H9 (cell line): ENCODE data around the gene SORBS1. TPM values are rescaled to one million over a fixed set of nuclear protein-coding genes. Genes with fewer than 3 reads are reported as not detected.

Experiments
- DNase-seq: peaks from one replicate; pipeline ENCODE4 v3.0.0-alpha.2; 2017
- H2AFZ ChIP-seq: one replicate; pipeline ENCODE4 v1.6.1; 2013; ENCODE audit warnings: mild to moderate bottlenecking, low read length, control low read depth, moderate library complexity
- H2AK5ac ChIP-seq: 2 replicates; pipeline ENCODE4 v1.6.1; 2013; ENCODE audit warnings: low read length, control low read depth, mixed read lengths; ENCODE audit not compliant: insufficient read length
- H2BK120ac ChIP-seq: one replicate; pipeline ENCODE4 v1.6.1; 2013; ENCODE audit warnings: low read depth, mild to moderate bottlenecking, low read length, control low read depth, inconsistent platforms; ENCODE audit not compliant: poor library complexity, severe bottlenecking
- H2BK12ac ChIP-seq: 2 replicates; pipeline ENCODE4 v1.6.1; 2013; ENCODE audit warnings: low read length, control low read depth, mixed read lengths, low read depth; ENCODE audit not compliant: insufficient read length
- H2BK15ac ChIP-seq: 2 replicates; pipeline ENCODE4 v1.6.1; 2013; ENCODE audit warnings: low read depth, low read length, control low read depth
- H2BK20ac ChIP-seq: one replicate; pipeline ENCODE4 v1.6.1; 2013; ENCODE audit warnings: low read depth, mild to moderate bottlenecking, low read length, control low read depth, inconsistent platforms; ENCODE audit not compliant: poor library complexity, severe bottlenecking
- H2BK5ac ChIP-seq: 2 replicates; pipeline ENCODE4 v1.6.1; 2013; ENCODE audit warnings: low read length, control low read depth, mixed read lengths; ENCODE audit not compliant: insufficient read length
- H3K14ac ChIP-seq: 2 replicates; pipeline ENCODE4 v1.6.1; 2013; ENCODE audit warnings: low read length, control low read depth; ENCODE audit not compliant: insufficient read depth
- H3K18ac ChIP-seq: 2 replicates; pipeline ENCODE4 v1.6.1; 2013; ENCODE audit warnings: low read depth, mild to moderate bottlenecking, mixed read lengths, low read length, control low read depth; ENCODE audit not compliant: insufficient read length
- H3K23ac ChIP-seq: 2 replicates; pipeline ENCODE4 v1.6.1; 2013; ENCODE audit warnings: low read length, control low read depth, mixed read lengths, low read depth; ENCODE audit not compliant: insufficient read length
- H3K23me2 ChIP-seq: 2 replicates; pipeline ENCODE4 v1.6.1; 2013; ENCODE audit warnings: low read depth, mild to moderate bottlenecking, mixed read lengths, low read length, control low read depth; ENCODE audit not compliant: insufficient read length, poor library complexity, severe bottlenecking
- H3K27ac ChIP-seq: 2 replicates; pipeline ENCODE4 v1.5.1; 2013; ENCODE audit warnings: low read length, control low read depth, mixed read lengths, low read depth; ENCODE audit not compliant: insufficient read length
- H3K27me3 ChIP-seq: 2 replicates; pipeline ENCODE4 v1.6.1; 2013; ENCODE audit warnings: low read length, control low read depth, inconsistent platforms; ENCODE audit not compliant: insufficient read depth
- H3K4ac ChIP-seq: 2 replicates; pipeline ENCODE4 v1.6.1; 2013; ENCODE audit warnings: low read depth, mild to moderate bottlenecking, control low read depth, inconsistent platforms, low read length, moderate library complexity
- H3K4me1 ChIP-seq: 2 replicates; pipeline ENCODE4 v1.6.1; 2013; ENCODE audit warnings: low read length, control low read depth, inconsistent platforms; ENCODE audit not compliant: insufficient read depth
- H3K4me2 ChIP-seq: 2 replicates; pipeline ENCODE4 v1.6.1; 2013; ENCODE audit warnings: low read length, control low read depth, mixed read lengths; ENCODE audit not compliant: insufficient read length, insufficient read depth
- H3K56ac ChIP-seq: 2 replicates; pipeline ENCODE4 v1.6.1; 2013; ENCODE audit warnings: low read depth, mild to moderate bottlenecking, mixed read lengths, low read length, control low read depth; ENCODE audit not compliant: insufficient read length
- H3K79me1 ChIP-seq: 2 replicates; pipeline ENCODE4 v1.6.1; 2013; ENCODE audit warnings: low read depth, mild to moderate bottlenecking, moderate library complexity, low read length, control low read depth, inconsistent platforms; ENCODE audit not compliant: insufficient read depth, poor library complexity, severe bottlenecking
- H3K79me2 ChIP-seq: 2 replicates; pipeline ENCODE4 v1.6.1; 2013; ENCODE audit warnings: low read length, control low read depth, inconsistent platforms; ENCODE audit not compliant: insufficient read depth
- H3K9ac ChIP-seq: 2 replicates; pipeline ENCODE4 v1.6.1; 2013; ENCODE audit warnings: low read length, control low read depth, mixed read lengths; ENCODE audit not compliant: insufficient read length; ENCODE audit errors: extremely low read depth
- H3K9me3 ChIP-seq: one replicate; pipeline ENCODE4 v1.6.1; 2013; ENCODE audit warnings: low read depth, low read length, inconsistent platforms; ENCODE audit not compliant: control insufficient read depth
- H3T11ph ChIP-seq: one replicate; pipeline ENCODE4 v1.6.1; 2013; ENCODE audit warnings: mild to moderate bottlenecking, low read length, control low read depth, inconsistent platforms
- H4K20me1 ChIP-seq: one replicate; pipeline ENCODE4 v1.6.1; 2013; ENCODE audit not compliant: control insufficient read depth, insufficient read length, insufficient read depth
- H4K5ac ChIP-seq: 2 replicates; pipeline ENCODE4 v1.6.1; 2013; ENCODE audit warnings: low read depth, mild to moderate bottlenecking, mixed read lengths, low read length, control low read depth; ENCODE audit not compliant: insufficient read length
- H4K8ac ChIP-seq: replicated peaks from 2 replicates; pipeline ENCODE4 v1.6.1; 2013; ENCODE audit warnings: low read length, control low read depth, mixed read lengths, low read depth; ENCODE audit not compliant: insufficient read length
- H4K91ac ChIP-seq: 2 replicates; pipeline ENCODE4 v1.6.1; 2013; ENCODE audit warnings: low read depth, mild to moderate bottlenecking, moderate library complexity, mixed read lengths, low read length, control low read depth; ENCODE audit not compliant: insufficient read length
- H3K27ac Mint-ChIP-seq, 3 experiments: 2 replicates in 2 of 3; 3 replicates in 1 of 3; pipeline ENCODE4 v1.8.0; 2020 to 2021; ENCODE audit warnings: mixed read lengths in 3 of 3, mild to moderate bottlenecking in 1 of 3, moderate library complexity in 1 of 3
- H3K27me3 Mint-ChIP-seq: 2 replicates; pipeline ENCODE4 v1.8.0; 2021; ENCODE audit warnings: low read depth, mild to moderate bottlenecking, moderate library complexity, mixed read lengths
- H3K36me3 Mint-ChIP-seq, 3 experiments: 2 replicates in 2 of 3; 3 replicates in 1 of 3; pipeline ENCODE4 v1.8.0; 2020 to 2021; ENCODE audit warnings: low read depth in 3 of 3, mixed read lengths in 3 of 3; ENCODE audit not compliant: insufficient read depth in 1 of 3
- H3K4me1 Mint-ChIP-seq, 2 experiments: 2 replicates each; pipeline ENCODE4 v1.8.0; 2020; ENCODE audit warnings: mixed read lengths in 2 of 2
- H3K4me3 Mint-ChIP-seq, 2 experiments: 2 replicates in 1 of 2; 3 replicates in 1 of 2; pipeline ENCODE4 v1.8.0; 2020 to 2021; ENCODE audit warnings: mild to moderate bottlenecking in 2 of 2, mixed read lengths in 2 of 2, moderate library complexity in 1 of 2
- H3K9me3 Mint-ChIP-seq, 2 experiments: 2 replicates in 1 of 2; 3 replicates in 1 of 2; pipeline ENCODE4 v1.8.0; 2020; ENCODE audit warnings: mild to moderate bottlenecking in 2 of 2, mixed read lengths in 2 of 2, moderate library complexity in 1 of 2
- WGBS: extraction: QIAGEN DNeasy Blood & Tissue Kit; methylation state at CpG from one replicate; pipeline ENCODE4 v1.1.7; 2013; ENCODE audit warnings: missing lambda C conversion rate, low lambda C conversion rate, mixed read lengths; ENCODE audit not compliant: insufficient read length; ENCODE audit errors: extremely low coverage; 5-methylcytosine and 5-hydroxymethylcytosine counted together
- total RNA-seq: library from RNA; stranded (reverse); gene quantifications from 2 replicates; pipeline ENCODE4 v1.2.1, GENCODE V29; 2021
- TF ChIP-seq, protein P1 (sequence below): fragments of 200-600 bp; sonication (generic); conservative IDR thresholded peaks from 3 replicates; pipeline ENCODE4 v1.8.0; 2021; ENCODE audit warnings: antibody characterized with exemption, mild to moderate bottlenecking

SORBS1 gene
- total RNA-seq, 1 experiment from 2014 or later = 24.3 TPM

DNA sequence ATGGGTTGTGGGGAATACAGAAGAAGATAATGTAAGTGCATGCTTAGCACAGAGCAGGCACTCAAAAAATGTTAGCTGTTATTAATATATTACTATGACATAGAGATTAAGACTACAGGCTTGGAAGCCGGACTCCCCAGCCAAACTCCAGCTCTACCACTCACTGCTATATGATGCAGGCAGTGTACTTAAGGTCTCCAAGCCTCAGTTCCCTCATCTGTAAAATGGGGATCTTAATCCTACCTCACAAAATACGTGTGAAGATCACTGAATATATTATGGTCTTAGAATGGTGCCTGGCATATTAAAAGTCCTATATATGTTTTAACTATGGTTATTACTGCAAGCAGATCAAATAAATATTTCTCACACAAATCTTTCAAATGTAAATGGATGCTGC is 275.6 kb downstream of the SORBS1 start:
- Histone ChIP-seq H3K9ac (no peak overlapping the region), H4K91ac (no peak overlapping the region), H3K27ac (no peak overlapping the region), H4K5ac (no peak overlapping the region), H3T11ph (no peak overlapping the region), H3K14ac (no peak overlapping the region), H3K18ac (no peak overlapping the region), H3K79me2 (peaks cover 31% of the 10 kb centered on the region; the same call in 1 of the 2 replicates), H3K23me2 (peaks cover 12% of the 10 kb centered on the region), H2BK120ac (no peak overlapping the region), H3K4ac (no peak overlapping the region), H3K4me2 (no peak overlapping the region), H2BK20ac (no peak overlapping the region), H2BK12ac (no peak overlapping the region), H3K79me1 (no peaks in the 10 kb centered on the region), H3K4me1 (0 out of 2 replicates have a peak, but pooled peaks cover 10% of the 10 kb centered on the region), H3K56ac (no peak overlapping the region), H2BK5ac (no peak overlapping the region), H2BK15ac (no peak overlapping the region), H2AK5ac (no peak overlapping the region), H3K9me3 (no peaks in the 10 kb centered on the region), H3K27me3 (no peaks in the 10 kb centered on the region), H4K20me1 (no peaks in the 10 kb centered on the region), H4K8ac (no peak overlapping the region), H3K23ac (no peak overlapping the region), H2AFZ (no peak overlapping the region)
- no CpG with 5 or more reads among the region's 2 CpGs for WGBS
- Mint-ChIP-seq H3K27me3 (peaks cover 4% of the 10 kb centered on the region; the same call in 1 of the 2 replicates), H3K4me1 (peaks cover 51 to 53% of the 10 kb centered on the region in 2 experiments), H3K4me3 (no peak overlapping the region), H3K9me3 (no peaks in the 10 kb centered on the region), H3K36me3 (peaks cover 0 to 9% (median 0%) of the 10 kb centered on the region in 3 experiments; a peak in 1 of 7 replicates), H3K27ac (no peak overlapping the region)
- DNase-seq = no peak
- TF ChIP-seq, protein P1, sequence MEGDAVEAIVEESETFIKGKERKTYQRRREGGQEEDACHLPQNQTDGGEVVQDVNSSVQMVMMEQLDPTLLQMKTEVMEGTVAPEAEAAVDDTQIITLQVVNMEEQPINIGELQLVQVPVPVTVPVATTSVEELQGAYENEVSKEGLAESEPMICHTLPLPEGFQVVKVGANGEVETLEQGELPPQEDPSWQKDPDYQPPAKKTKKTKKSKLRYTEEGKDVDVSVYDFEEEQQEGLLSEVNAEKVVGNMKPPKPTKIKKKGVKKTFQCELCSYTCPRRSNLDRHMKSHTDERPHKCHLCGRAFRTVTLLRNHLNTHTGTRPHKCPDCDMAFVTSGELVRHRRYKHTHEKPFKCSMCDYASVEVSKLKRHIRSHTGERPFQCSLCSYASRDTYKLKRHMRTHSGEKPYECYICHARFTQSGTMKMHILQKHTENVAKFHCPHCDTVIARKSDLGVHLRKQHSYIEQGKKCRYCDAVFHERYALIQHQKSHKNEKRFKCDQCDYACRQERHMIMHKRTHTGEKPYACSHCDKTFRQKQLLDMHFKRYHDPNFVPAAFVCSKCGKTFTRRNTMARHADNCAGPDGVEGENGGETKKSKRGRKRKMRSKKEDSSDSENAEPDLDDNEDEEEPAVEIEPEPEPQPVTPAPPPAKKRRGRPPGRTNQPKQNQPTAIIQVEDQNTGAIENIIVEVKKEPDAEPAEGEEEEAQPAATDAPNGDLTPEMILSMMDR = no peak
